Activated naive CD8-positive, alpha-beta T cell treated with anti-CD3 and anti-CD28 coated beads, Interleukin-2, amount 50 U/mL, for 16 hours (primary cell): Measurements from ENCODE around the gene GABBR1.

Experiments used
- DNase-seq: peaks from one replicate; pipeline ENCODE4 v3.0.0-alpha.2; 2020; ENCODE audit warnings: low read depth, low spot score

GABBR1 gene

DNA sequence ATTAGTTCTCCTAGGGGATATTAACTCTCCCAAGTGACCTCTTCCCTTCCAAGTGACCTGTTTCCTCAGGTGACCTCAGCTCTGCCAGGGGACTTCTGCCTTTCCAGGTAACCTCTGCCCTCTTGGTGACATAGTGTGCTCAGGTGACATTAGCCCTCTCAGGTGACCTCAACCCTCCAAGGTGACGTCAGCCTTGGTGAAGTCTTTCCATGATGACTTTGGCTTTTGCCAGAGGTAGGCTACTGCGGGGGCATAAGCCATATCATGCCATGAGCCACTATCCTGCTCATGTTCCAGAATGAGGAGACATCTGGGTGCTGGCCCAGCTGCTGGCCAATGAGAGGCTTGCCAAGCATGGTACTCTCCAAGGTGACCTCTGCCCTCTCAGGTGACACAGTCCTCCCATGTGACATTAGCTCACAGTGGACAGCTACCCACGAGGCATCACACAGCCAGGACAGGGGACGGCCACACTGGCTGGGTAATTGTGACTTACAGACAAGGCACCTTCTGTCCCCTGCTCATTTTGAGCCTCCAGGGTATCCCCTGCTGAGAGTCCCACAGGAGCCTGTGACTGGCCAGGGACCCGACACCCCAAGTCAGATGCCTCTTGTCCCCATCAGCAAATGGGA lies 104.6 kb downstream of the GABBR1 start:
- no peak for DNase-seq

DNA sequence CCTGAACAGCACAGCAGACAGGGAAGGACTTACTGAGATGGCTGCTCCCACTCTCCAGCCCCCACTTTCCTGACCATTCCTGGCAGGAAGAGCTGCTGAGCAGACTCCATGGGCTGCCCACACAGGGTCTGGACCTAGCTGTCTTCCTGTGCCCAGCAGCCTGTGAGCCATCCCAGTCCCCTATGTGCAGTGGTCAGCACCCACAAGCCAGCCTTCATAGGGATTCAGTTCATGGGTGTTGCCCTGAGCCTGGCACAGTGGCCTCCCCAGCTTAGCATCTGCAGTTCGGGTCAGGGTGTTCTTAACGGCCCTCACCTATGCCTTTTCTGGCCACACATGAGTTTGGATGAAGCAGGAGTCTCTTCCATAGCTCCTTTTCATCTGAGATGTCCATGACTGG lies 105.4 kb downstream of the GABBR1 start:
- no peak for DNase-seq

DNA sequence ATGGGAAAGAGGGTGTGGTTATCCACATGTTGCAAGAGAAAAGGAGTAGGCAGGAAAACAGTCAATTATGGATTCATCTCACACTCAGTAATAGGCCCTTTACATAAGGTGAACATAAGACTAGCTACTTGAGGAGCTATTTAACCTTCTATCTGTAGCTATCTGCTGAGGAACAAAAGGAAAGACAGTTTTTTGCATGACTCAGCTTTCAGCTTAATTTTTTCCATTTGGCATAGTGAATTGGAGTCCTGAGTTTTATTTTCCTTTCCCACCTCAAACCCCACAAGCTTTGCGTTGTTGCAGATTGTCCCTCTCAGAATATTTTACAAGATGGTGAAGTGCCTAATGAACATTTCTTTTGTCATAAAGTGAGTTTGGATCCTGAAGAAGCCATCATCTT lies 105.9 kb downstream of the GABBR1 start:
- no peak for DNase-seq

DNA sequence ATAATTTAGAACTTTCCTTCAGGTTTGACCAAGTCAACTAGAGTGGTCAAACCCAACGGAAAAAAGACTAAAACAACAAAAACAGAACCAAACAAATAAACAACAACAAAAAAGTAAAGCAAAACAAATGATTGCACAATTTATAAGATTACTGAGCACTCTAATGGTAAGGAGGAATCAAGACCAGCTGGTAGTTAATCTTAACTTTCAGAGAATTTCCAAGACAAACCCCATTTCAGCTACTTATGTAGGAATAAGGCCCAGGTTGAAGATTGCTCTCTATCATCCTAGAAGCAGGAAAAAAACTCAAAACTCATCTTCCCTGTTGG lies 107.7 kb downstream of the GABBR1 start:
- DNase-seq, result no peak

DNA sequence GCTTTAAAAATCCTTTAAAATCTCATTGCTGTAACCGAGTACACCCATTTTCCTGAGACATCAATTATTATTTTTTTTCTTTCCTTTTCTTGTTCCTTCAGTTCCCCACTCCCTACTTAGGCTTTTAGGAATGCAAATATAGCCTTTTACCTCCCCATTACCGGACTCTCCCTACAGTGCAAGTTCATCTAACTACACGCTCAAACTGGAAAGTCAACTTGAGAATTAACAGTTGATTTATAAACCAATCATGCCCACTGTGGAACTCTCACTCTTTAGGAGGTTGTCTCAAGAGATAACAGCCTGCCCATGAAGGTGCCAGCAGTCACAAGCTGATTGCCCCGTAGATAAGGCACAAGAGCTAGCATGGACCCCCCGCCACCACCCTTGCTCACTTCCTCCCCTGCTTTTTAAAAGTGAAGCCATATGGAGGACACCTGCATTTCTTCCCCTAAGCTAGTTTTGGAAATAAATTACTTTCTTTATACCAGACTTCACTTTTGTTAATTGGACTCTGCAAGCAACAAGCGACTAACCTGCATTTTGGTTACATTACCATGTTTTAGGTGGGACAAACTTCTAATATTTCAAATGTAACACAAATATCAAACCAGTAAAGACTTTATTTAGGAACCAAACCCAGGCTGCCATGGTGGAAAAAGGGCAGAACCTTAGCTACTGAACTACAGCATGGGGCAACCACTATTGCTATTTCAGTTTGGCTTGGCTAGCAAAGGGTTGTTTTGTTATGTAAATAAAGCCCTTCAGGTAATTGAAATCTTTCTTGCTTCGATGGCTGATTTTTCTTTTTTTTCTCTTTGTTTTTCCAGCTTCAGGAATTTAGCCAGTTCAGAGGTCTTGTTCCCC lies 108.3 kb downstream of the GABBR1 start:
- no peak for DNase-seq

DNA sequence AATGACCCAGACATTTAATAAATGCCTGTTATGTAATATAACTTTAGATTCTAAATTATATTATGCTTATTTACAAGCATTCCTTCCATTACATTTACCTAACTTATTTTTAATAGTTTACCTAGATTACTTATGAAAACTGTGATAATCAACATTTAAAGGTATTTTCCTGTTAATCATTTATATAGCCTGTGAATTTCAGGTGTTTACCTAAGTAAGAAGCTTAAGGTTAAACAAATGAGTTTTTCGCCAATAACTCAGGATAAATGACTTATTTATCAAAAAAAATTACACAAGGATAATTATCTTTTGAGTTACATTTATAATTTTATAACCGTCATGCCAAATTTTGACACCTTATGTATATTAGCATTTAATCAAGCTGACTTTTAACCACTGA lies 108.9 kb downstream of the GABBR1 start:
- DNase-seq, result no peak

DNA sequence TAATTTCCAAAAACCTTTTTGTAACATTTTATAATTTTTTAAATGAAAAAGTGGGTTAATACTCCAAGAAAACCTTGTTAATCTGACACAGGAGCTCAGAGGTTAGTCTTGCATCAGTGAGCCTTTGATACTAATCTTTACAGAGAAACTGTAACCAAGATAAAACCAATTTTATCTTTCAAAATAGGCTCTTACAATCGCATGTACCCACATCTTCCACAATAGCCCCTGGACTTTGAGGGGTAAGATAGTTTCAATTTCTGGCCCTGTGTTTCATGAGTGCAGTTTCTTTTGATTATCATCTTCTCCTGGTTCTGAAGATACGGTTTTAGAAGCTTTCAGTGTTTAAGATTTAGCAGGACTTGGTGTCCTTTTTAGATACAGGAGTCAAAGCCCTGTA lies 110.8 kb downstream of the GABBR1 start:
- DNase-seq, result no peak

DNA sequence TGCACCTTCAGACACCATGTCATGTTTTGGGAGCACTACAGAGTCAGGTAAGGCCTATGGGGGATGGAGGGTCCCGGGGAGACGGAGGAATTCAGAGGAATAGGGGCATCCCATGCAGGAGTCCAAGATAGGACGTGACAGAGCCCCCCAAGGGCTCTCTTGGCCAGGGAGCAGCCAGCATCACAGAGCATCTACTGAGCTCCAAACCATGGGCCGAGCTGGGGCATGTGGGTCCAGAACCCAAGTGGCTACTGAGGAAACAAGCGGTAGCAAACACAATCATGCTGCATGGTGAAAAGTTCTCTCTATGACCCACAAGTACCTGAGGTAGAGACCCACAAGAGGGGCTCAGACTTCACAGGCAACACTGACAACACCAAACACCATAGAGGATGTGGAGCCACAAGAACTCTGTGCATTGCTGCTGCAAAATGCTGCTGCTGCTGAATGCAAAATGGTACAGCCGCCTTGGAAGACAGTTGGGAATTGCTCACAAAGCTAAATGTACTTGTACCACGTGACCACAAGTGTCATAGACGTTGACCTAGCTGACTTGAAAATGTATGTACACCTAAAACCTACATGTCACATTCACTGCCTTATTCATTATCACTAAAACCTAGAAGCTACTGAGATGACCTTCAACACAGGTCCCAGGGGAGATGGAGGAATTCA lies 111.8 kb downstream of the GABBR1 start:
- DNase-seq, result no peak

DNA sequence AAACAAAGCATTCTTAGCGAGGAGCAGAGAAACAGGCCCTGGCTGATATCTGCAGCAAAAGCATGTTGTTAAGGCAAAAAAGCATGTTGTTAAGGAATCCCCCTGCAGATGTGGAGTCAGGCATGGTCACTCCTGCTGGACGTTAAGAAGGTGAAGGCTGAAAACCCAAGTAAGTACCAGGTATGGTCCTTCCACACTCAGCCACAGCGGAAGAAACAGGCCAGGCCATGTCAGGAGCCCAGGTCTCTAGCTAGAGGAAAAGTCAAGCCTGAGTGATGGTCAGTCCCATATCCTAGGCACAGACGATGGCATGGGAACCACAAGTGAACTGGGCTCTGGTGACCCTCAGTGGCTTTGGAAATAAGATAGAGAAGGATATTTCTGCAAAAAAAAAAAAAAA lies 112.8 kb downstream of the GABBR1 start:
- no peak for DNase-seq

DNA sequence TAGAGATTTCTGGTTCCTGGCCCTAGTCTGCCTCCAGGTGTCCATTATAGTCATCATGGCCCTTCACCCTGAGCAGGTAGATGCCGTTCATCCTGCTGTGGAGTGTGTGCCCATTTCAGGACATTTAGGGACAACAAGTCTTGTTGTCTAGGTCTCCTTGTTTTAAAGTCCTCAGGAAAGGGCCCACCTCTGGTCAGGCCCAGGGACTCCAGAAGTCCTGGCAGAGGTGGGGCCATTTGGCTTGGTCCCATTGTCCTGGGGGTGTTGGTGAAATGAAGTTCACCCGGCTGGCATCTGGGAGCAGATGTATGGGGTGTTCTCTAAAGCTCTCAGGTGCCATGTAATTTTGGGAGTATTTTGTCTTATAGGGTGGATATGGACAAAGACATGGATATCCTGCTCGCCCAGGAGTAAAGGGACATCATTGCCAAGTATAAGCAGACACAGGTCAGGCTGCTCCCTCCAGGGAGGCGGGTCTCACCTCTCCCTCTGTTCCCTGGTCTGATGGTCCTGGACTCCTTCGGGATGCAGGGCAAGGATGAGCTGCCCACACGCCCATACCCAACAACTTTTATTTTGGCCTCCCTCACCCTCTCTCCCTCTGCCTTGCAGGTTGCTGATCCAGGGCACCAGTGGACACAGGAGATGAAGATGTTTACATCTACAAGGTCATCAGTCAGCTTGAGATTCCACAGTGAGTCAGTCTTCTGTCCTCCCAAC lies 113.5 kb downstream of the GABBR1 start:
- no peak for DNase-seq

DNA sequence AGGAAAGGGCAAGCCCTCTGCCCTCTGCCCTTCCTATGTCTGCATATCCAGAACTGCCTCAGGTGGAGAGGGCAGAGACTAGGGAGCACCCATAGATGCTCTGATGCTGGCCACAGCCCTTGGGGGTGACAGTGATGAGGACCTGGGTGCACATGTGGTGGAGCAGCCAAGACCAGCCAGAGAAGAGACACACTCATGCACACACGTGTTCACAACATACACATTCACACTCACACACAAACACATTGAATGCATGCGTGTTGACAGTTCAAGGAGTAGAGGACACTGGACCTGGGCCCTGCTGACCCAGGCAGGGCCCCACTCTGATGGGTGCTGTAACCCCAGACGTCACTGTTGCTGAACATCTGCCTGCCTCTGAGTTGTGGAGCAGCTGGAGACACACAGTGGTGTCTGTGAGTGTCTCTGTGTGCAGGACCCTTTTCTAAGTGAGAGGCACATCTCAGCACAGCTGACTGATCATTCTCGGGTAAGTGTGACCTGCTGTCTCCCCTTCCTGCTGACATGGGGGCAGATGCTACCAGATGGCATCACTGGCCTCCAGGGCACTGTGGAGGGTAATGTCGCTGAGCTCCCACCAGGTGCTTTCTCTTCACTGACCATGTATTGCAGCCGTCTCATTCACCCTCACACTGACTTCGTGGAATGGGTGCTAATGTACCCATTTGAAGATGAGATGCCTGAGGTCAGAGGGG lies 115.1 kb downstream of the GABBR1 start:
- no peak for DNase-seq

DNA sequence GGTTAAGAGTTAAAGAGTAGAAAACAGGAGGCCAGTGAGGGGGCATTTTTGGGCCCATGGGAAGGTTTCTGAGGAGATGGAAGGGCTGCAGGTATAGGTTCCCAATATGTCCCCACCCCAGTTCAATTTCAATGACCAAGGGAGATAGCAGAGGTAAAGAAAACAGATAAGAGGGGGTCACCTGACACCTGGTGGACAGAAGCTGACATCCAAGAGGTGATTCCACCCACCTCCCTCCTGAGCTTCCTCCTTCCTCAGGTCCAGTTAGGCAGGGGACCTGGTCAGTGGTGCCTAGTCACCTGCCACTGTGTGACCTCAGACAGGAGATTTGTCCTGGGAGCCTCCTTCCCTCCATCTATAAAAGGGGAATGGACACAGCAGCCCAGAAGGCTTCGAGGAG lies 115.7 kb downstream of the GABBR1 start:
- no peak for DNase-seq

DNA sequence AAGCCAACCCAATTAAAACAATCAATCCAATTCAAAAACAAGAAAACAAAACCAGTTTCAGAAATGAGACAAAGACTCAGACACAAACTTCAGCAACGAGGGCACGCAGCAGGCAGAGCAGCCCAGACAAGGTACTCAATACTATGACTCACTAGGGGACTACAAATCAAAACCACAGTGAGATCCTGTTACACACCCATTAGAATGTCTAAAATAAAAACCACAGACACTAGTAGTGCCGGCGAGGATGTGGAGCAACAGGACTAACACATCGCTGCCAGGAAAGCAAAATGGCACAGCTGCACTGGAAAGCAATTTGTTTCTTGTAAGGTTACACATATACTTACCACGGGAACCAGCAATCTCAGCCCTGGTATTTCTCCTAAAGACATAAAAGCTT lies 116.9 kb downstream of the GABBR1 start:
- DNase-seq, result no peak

DNA sequence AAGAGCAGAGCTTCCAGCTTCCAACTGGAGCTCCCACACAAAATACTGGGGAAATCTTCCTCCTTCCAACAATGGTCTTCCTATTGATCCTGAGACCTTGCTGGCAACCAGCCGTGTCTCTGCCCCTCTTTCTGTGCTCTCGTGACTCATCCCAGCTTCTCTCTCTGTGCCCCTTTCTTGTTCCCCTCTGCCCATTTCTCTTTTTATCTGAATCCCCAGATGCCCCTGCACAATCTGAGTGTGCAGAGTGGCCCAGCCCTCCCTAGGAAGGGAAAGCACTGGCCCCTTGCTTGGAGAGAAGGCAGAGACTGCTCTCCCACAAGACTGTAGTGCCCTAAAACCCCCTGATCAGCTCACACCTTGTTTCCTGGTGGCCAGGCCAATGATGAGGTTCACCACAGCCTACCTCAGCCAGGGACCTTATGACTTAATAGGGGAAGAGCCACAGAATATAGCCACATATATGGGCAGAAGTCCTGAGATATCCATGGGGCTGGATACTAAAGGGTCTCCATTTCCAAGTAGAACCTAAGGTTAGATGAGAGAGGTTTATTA lies 122.2 kb downstream of the GABBR1 start:
- DNase-seq, result no peak

DNA sequence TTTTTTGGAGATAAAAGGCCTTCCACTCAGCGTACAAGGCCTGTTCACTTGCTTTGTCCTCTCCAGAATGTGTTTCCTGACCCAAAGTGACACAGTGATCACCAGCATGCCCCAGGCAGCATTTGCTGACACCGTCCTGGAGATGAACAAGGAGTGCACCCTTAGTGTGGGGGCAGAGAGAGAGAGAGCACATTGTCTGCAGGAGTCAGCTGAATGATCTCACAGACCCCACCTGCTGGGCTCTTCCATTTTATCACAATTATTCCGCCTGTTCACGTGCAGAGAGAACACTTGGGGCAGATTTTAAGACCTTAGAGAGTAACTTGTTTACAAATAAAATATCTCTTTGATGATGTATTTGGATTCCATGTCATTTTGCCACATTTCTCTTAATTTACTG lies 122.8 kb downstream of the GABBR1 start:
- DNase-seq, result no peak
